M059J (cell line): ENCODE measurements around the gene PRAC1. TPM values are rescaled to one million over a fixed set of nuclear protein-coding genes. Genes with fewer than 3 reads are reported as not detected.

Source experiments
- DNase-seq: peaks from one replicate; pipeline ENCODE4 v3.0.0-alpha.2; 2012; ENCODE audit warnings: low read depth
- total RNA-seq: library from RNA; depleted of rRNA; stranded (reverse); fragments of >200 nt; shearing (Covaris generic); gene quantifications from 2 replicates; pipeline ENCODE4 v1.2.3, GENCODE V29; 2014; rRNA removed

PRAC1 gene
- total RNA-seq, 1 experiment from 2014 or later, result not detected

- no peak for DNase-seq
These were observed 17.7 kb downstream of the PRAC1 start for GRCh38 chr17:48704361-48705248.

GRCh38 chr17:48701864-48702532 is 20.3 kb downstream of the PRAC1 start:
- DNase-seq, result no peak

- DNase-seq, result no peak
These were observed 29.1 kb downstream of the PRAC1 start for GRCh38 chr17:48693178-48693577.

GRCh38 chr17:48692049-48692448 is 30.3 kb downstream of the PRAC1 start:
- DNase-seq, result no peak

GRCh38 chr17:48690655-48691054 is 31.7 kb downstream of the PRAC1 start:
- DNase-seq, result no peak

- DNase-seq, result no peak
These were observed 40.7 kb downstream of the PRAC1 start for GRCh38 chr17:48681609-48682008.

- DNase-seq, result no peak
These were observed 42.8 kb downstream of the PRAC1 start for GRCh38 chr17:48679385-48680096.

- DNase-seq, result peak; percentile 62
These were observed 44.0 kb downstream of the PRAC1 start for GRCh38 chr17:48678141-48678971.

GRCh38 chr17:48676963-48677558 is 45.3 kb downstream of the PRAC1 start:
- DNase-seq, result no peak

- DNase-seq, result no peak
These were observed 50.0 kb downstream of the PRAC1 start for GRCh38 chr17:48672340-48672739.

Other genes starting within 250 kb of the PRAC1 start
- gene HOXB1, start 191.5 kb downstream of the PRAC1 start, total RNA-seq, result not detected in 2 replicates
- 17.4 and 30.7 TPM in 2 replicates for gene HOXB2, start 177.4 kb downstream of the PRAC1 start, total RNA-seq
- 0.20 and 0.57 TPM in 2 replicates for gene HOXB4, start 144.2 kb downstream of the PRAC1 start, total RNA-seq
- 10.2 and 15.4 TPM in 2 replicates for gene HOXB3, start 132.3 kb downstream of the PRAC1 start, total RNA-seq
- gene HOXB5, start 128.7 kb downstream of the PRAC1 start, total RNA-seq, result 0.10 and 0.37 TPM in 2 replicates
- gene HOXB6, start 117.5 kb downstream of the PRAC1 start, total RNA-seq, result 6.2 and 9.4 TPM in 2 replicates
- 20.0 and 23.3 TPM in 2 replicates for gene HOXB7, start 111.5 kb downstream of the PRAC1 start, total RNA-seq
- gene HOXB8, start 107.2 kb downstream of the PRAC1 start, total RNA-seq, result 5.5 and 6.3 TPM in 2 replicates
- 10.4 and 16.3 TPM in 2 replicates for gene HOXB9, start 96.2 kb downstream of the PRAC1 start, total RNA-seq
- gene PRAC2, start 667 bp upstream of the PRAC1 start, total RNA-seq, result not detected in 2 replicates
- gene HOXB13, start 6.2 kb upstream of the PRAC1 start, total RNA-seq, result 5.0 and 6.6 TPM in 2 replicates
- gene TTLL6, start 94.7 kb upstream of the PRAC1 start, total RNA-seq, result 0.07 and 0.20 TPM in 2 replicates
- 48.9 and 65.2 TPM in 2 replicates for gene CALCOCO2, start 108.5 kb upstream of the PRAC1 start, total RNA-seq
- gene ATP5MC1, start 170.3 kb upstream of the PRAC1 start, total RNA-seq, result 135 and 313 TPM in 2 replicates
- 61.8 and 89.1 TPM in 2 replicates for gene UBE2Z, start 185.9 kb upstream of the PRAC1 start, total RNA-seq
- gene SNF8, start 222.3 kb upstream of the PRAC1 start, total RNA-seq, result 58.4 and 83.4 TPM in 2 replicates
- not detected in 2 replicates for gene GIP, start 246.1 kb upstream of the PRAC1 start, total RNA-seq